GM11168 (cell line): Measurements from ENCODE around the gene MYB.
"Not testable (repeated sequence)": the region's sequence is repeated elsewhere in the genome, so short reads cannot be mapped to it uniquely, and the experiment has no call there.

Source experiments
- in situ Hi-C: fragments of 300-500 bp; cut with MboI; formaldehyde crosslinking; loops from one replicate; pipeline ENCODE4 v1.12.0; 2022; ENCODE audit warnings: low sequenced_read_pairs; ENCODE audit not compliant: unreplicated experiment

Gene MYB

GRCh38 chr6:135162678-135163439 is 18.2 kb upstream of the MYB start:
- in situ Hi-C loops, result no loop called here

- in situ Hi-C loops, result no loop called here
Measured at GRCh38 chr6:135163440-135163738, 17.7 kb upstream of the MYB start.

GRCh38 chr6:135164387-135164786 is 16.7 kb upstream of the MYB start:
- in situ Hi-C loops, result not testable (repeated sequence)

GRCh38 chr6:135165031-135165430 is 16.1 kb upstream of the MYB start:
- in situ Hi-C loops, result no loop called here

GRCh38 chr6:135166515-135166914 is 14.6 kb upstream of the MYB start:
- in situ Hi-C loops, result no loop called here

GRCh38 chr6:135167617-135168016 is 13.5 kb upstream of the MYB start:
- in situ Hi-C loops, result no loop called here

GRCh38 chr6:135168766-135169165 is 12.3 kb upstream of the MYB start:
- in situ Hi-C loops, result no loop called here

- in situ Hi-C loops, result no loop called here
Measured at GRCh38 chr6:135170238-135170637, 10.9 kb upstream of the MYB start.

- in situ Hi-C loops, result no loop called here
Measured at GRCh38 chr6:135170849-135171248, 10.3 kb upstream of the MYB start.

GRCh38 chr6:135173242-135173988 is 7.7 kb upstream of the MYB start:
- in situ Hi-C loops, result no loop called here

- in situ Hi-C loops, result no loop called here
Measured at GRCh38 chr6:135173989-135174484, 7.1 kb upstream of the MYB start.

GRCh38 chr6:135176058-135176457 is 5.0 kb upstream of the MYB start:
- in situ Hi-C loops, result no loop called here

GRCh38 chr6:135176464-135176863 is 4.6 kb upstream of the MYB start:
- in situ Hi-C loops, result no loop called here

GRCh38 chr6:135179372-135179771 is 1.7 kb upstream of the MYB start:
- in situ Hi-C loops, result no loop called here

- in situ Hi-C loops, result no loop called here
Measured at GRCh38 chr6:135179920-135180541, 1.1 kb upstream of the MYB start.

- in situ Hi-C loops, result no loop called here
Measured at GRCh38 chr6:135181333-135182070, 394 bp downstream of the MYB start.

- in situ Hi-C loops, result no loop called here
Measured at GRCh38 chr6:135182071-135183001, 1.2 kb downstream of the MYB start.

GRCh38 chr6:135183002-135183531 is 2.0 kb downstream of the MYB start:
- in situ Hi-C loops, result no loop called here
